Large intestine (tissue), 3 donors: ENCODE measurements around the gene VIL1. TPM values are rescaled to one million over a fixed set of nuclear protein-coding genes. Genes with fewer than 3 reads are reported as not detected.

Source experiments
- DNase-seq, 2 donors: peaks; one replicate each; pipeline versions ENCODE4 v3.0.0 to v3.0.0-alpha.2; 2013
- H3K27ac ChIP-seq: one replicate; pipeline ENCODE4 v1.5.1; 2013; ENCODE audit warnings: low read length
- H3K27me3 ChIP-seq: 2 replicates; pipeline ENCODE4 v1.6.1; 2013; ENCODE audit warnings: low read length; ENCODE audit not compliant: control insufficient read depth, insufficient read depth
- H3K36me3 ChIP-seq: 2 replicates; pipeline ENCODE4 v1.6.1; 2013; ENCODE audit warnings: low read length; ENCODE audit not compliant: control insufficient read depth, insufficient read depth
- H3K4me1 ChIP-seq: one replicate; pipeline ENCODE4 v1.6.1; 2013; ENCODE audit warnings: low read length; ENCODE audit not compliant: control insufficient read depth, insufficient read depth
- H3K4me3 ChIP-seq: one replicate; pipeline ENCODE4 v1.5.1; 2013; ENCODE audit warnings: low read length
- H3K9me3 ChIP-seq: one replicate; pipeline ENCODE4 v1.6.1; 2013; ENCODE audit warnings: mild to moderate bottlenecking, low read depth, low read length, moderate library complexity; ENCODE audit not compliant: control insufficient read depth
- WGBS: methylation state at CpG from one replicate; pipeline ENCODE4 v1.1.5; 2013; ENCODE audit warnings: low lambda C conversion rate; ENCODE audit not compliant: insufficient coverage; 5-methylcytosine and 5-hydroxymethylcytosine counted together
- polyA plus RNA-seq: library from polyadenylated mRNA; unstranded; fragments of 120-200 nt; gene quantifications from one replicate; pipeline ENCODE4 v1.2.1, GENCODE V29; 2013

Gene VIL1
- polyA plus RNA-seq, 1 donor = 498 TPM

DNA sequence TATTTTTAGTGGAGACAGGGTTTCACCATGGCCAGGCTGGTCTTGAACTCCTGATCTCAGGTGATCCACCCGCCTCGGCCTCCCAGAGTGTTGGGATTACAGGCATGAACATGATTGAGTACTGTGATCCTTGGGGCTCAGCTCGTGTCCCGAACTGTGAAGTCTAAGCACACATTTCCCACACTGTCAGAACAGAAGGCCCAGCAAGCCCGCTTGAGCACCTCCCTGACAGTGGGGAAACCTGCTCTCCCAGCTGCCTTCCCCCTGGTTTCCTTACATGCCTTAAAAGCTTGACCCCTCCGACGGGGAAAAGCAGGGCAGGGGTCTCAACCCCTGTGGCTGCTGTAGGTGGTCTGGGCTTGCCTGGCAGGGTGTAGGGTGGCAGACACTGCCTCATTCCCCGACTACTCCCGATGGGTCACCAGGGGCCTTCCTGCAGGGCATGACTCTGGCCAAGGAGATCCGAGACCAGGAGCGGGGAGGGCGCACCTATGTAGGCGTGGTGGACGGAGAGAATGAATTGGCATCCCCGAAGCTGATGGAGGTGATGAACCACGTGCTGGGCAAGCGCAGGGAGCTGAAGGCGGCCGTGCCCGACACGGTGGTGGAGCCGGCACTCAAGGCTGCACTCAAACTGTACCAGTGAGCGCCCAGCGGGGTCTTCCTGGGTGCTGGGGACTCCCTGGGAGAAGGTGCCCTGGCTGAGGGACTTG, 10.1 kb downstream of the VIL1 start:
- H3K4me3 ChIP-seq = no peak overlapping the region
- peaks cover 2% of the 10 kb centered on the region for H3K9me3 ChIP-seq
- no CpG with 5 or more reads among the region's 24 CpGs for WGBS
- no peak overlapping the region for H3K27ac ChIP-seq
- no peaks in the 10 kb centered on the region for H3K27me3 ChIP-seq
- no peak for DNase-seq
- H3K36me3 ChIP-seq = peaks cover 75% of the 10 kb centered on the region
- peaks cover under 1% of the 10 kb centered on the region for H3K4me1 ChIP-seq

DNA sequence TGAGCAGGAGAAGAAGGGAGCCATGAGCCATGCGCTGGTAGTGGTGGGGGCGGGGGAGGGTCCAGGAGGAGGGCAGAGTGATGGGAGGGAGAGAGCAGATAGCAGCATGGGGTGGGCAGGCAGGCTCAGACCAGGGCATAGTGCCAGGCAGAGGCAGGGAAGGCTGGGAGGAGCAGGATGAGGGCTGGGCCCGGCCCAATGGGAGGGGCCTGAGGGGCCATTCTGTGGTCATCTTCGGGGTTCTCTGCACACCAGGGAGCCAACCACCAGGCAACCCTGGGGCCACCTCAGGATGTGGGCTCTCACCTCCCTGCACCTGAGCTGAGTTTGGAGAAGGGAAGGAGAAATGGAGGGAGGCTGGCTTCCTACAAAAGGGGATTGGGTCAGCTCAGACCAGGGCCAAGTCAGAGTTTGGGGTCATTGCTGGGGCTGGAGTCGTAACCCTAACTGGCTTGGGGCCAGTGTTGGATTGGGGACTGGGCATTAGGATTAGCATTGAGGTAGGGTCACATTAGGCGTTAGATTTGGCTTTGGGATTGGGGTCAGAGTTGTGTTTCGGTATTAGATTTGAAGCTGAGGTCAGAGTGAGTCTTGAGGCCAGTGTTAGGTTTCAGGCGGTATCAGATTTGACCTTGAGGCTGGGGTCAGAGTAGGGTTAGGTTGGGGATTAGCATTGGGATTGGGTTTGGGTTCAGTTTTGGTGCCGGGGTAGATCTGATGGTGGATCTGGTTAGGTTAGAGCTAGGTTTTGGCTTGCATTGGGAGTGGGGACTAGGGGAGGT, 11.2 kb downstream of the VIL1 start:
- Histone ChIP-seq H3K27me3 (no peaks in the 10 kb centered on the region), H3K4me1 (no peaks in the 10 kb centered on the region), H3K36me3 (peaks cover 80% of the 10 kb centered on the region), H3K9me3 (no peaks in the 10 kb centered on the region), H3K27ac (no peak overlapping the region), H3K4me3 (no peak overlapping the region)
- WGBS = no CpG with 5 or more reads among the region's 9 CpGs
- no peak for DNase-seq

GRCh38 chr2:218430721-218431120, 11.8 kb downstream of the VIL1 start:
- Histone ChIP-seq H3K4me3 (no peak overlapping the region), H3K4me1 (no peaks in the 10 kb centered on the region), H3K27me3 (no peaks in the 10 kb centered on the region), H3K9me3 (no peaks in the 10 kb centered on the region), H3K36me3 (peaks cover 80% of the 10 kb centered on the region), H3K27ac (no peak overlapping the region)
- no peak for DNase-seq
- no CpG with 5 or more reads among the region's 11 CpGs for WGBS

- DNase-seq = no peak
- Histone ChIP-seq H3K4me1 (no peaks in the 10 kb centered on the region), H3K27ac (no peak overlapping the region), H3K27me3 (no peaks in the 10 kb centered on the region), H3K36me3 (peaks cover 86% of the 10 kb centered on the region), H3K9me3 (no peaks in the 10 kb centered on the region), H3K4me3 (no peak overlapping the region)
- no CpG with 5 or more reads among the region's 10 CpGs for WGBS
Measured at GRCh38 chr2:218431878-218432277, 13.0 kb downstream of the VIL1 start.

- Histone ChIP-seq H3K36me3 (peaks cover 88% of the 10 kb centered on the region), H3K4me3 (no peak overlapping the region), H3K27ac (no peak overlapping the region), H3K9me3 (no peaks in the 10 kb centered on the region), H3K27me3 (no peaks in the 10 kb centered on the region), H3K4me1 (no peaks in the 10 kb centered on the region)
- DNase-seq = no peak
- WGBS = 100% methylated on average over 1 of the region's 8 CpGs
Measured at GRCh38 chr2:218432676-218433365, 13.9 kb downstream of the VIL1 start.

DNA sequence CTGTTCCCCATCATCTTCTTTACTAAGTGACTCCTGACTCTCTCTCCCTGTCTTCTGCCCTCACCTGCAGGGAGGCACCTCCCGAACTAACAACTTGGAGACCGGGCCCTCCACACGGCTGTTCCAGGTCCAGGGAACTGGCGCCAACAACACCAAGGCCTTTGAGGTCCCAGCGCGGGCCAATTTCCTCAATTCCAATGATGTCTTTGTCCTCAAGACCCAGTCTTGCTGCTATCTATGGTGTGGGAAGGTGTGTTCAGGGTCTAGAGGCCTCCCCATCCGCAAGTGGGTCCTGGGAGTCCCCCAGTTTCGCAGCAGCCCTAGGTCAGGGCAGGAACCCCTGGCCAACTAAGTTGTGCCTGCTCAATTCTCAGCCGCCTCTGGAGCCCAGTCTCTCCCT, 15.5 kb downstream of the VIL1 start:
- H3K36me3 ChIP-seq = peaks cover 87% of the 10 kb centered on the region

GRCh38 chr2:218435003-218435982, 16.4 kb downstream of the VIL1 start:
- H3K27me3 ChIP-seq = no peaks in the 10 kb centered on the region
- peaks cover 85% of the 10 kb centered on the region for H3K36me3 ChIP-seq
- no peaks in the 10 kb centered on the region for H3K9me3 ChIP-seq
- WGBS = no CpG with 5 or more reads among the region's 11 CpGs
- peaks cover 15% of the 10 kb centered on the region for H3K4me1 ChIP-seq
- no peak overlapping the region for H3K27ac ChIP-seq
- no peak for DNase-seq
- no peak overlapping the region for H3K4me3 ChIP-seq

More for the DNA sequence above, 15.5 kb downstream of the VIL1 start:
- peaks cover 10% of the 10 kb centered on the region for H3K4me1 ChIP-seq
- H3K27me3 ChIP-seq = no peaks in the 10 kb centered on the region
- WGBS = 100% methylated on average over 1 of the region's 9 CpGs
- no peaks in the 10 kb centered on the region for H3K9me3 ChIP-seq
- H3K27ac ChIP-seq = no peak overlapping the region
- no peak overlapping the region for H3K4me3 ChIP-seq
- no peak for DNase-seq

DNA sequence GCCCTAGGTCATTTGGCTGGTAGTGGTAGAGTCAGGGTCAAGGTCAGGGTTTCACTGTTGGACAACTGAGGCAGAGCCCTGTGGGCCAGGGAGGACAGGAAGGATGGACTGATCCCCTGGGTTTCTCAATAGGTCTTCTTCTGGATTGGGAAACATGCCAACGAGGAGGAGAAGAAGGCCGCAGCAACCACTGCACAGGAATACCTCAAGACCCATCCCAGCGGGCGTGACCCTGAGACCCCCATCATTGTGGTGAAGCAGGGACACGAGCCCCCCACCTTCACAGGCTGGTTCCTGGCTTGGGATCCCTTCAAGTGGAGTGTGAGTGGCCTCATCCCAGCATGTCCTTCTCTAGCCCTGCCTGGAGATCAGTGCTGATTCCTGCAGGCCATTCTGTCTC, 18.1 kb downstream of the VIL1 start:
- WGBS = no CpG with 5 or more reads among the region's 5 CpGs
- no peak for DNase-seq
- Histone ChIP-seq H3K36me3 (peaks cover 86% of the 10 kb centered on the region), H3K27me3 (no peaks in the 10 kb centered on the region), H3K4me3 (no peak overlapping the region), H3K4me1 (peaks cover 19% of the 10 kb centered on the region), H3K27ac (no peak overlapping the region), H3K9me3 (no peaks in the 10 kb centered on the region)

DNA sequence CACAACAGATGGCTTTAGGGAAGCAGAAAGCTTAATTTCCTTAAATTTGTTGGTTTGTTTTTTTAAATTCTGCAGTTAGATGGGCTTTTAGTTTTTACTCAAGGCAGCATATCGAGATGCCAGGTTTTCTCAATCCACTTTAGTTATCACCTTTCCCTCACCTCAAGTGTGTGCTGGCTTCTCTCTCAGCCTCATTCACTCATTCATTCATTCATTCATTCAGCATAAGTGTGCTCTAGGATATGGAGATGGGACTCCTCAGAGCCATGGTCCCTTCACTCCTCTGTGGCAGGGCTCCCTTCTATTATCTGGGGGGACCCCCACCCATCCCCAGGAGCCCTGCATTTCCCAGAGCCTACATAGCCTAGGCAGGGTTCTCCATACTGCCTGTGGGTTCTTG, 19.0 kb downstream of the VIL1 start:
- no peak overlapping the region for H3K27ac ChIP-seq
- peaks cover 84% of the 10 kb centered on the region for H3K36me3 ChIP-seq

More for the DNA sequence above, 19.0 kb downstream of the VIL1 start:
- no CpG with 5 or more reads among the region's 1 CpG for WGBS
- DNase-seq = no peak
- H3K9me3 ChIP-seq = no peaks in the 10 kb centered on the region
- H3K4me3 ChIP-seq = no peak overlapping the region
- H3K4me1 ChIP-seq = peaks cover 19% of the 10 kb centered on the region
- no peaks in the 10 kb centered on the region for H3K27me3 ChIP-seq
